IMR-90 (cell line): ENCODE data around the gene C7. TPM values are rescaled to one million over a fixed set of nuclear protein-coding genes. Genes with fewer than 3 reads are reported as not detected.
"Not testable (repeated sequence)": the region's sequence is repeated elsewhere in the genome, so short reads cannot be mapped to it uniquely, and the experiment has no call there.

Experiments used
- ATAC-seq: fragments of 200-7000 bp; cut with Tn5 transposase; 2 replicates; pipeline ENCODE4 v1.9.1; 2020; ENCODE audit warnings: low read depth, mild to moderate bottlenecking, moderate library complexity
- BruUV-seq: library from RNA; stranded (reverse); fragments of 400-500 nt; replicated peaks from 2 replicates; lab custom pipeline; 2021; lab: Mats Ljungman, UMichigan
- CTCF ChIA-PET: fragments of 300-600 bp; formaldehyde crosslinking; extraction: SDS; loops from one replicate; lab custom pipeline; 2021; ENCODE audit warnings: antibody characterized with exemption; lab: Yijun Ruan, JAX
- POLR2A ChIA-PET: fragments of 300-600 bp; sonication (Branson Sonifier 250); formaldehyde crosslinking; loops from one replicate; lab custom pipeline; 2022; ENCODE audit warnings: antibody characterized with exemption; ENCODE audit not compliant: unreplicated experiment; lab: Charles Lee
- DNase-seq: peaks from one replicate; pipeline ENCODE4 v3.0.0; 2013
- H2AFZ ChIP-seq: replicated peaks from 2 replicates; pipeline ENCODE3; 2013; ENCODE audit warnings: low read length, mild to moderate bottlenecking; ENCODE audit not compliant: poor library complexity
- H2AK5ac ChIP-seq: 2 replicates; pipeline ENCODE4 v1.6.1; 2013; ENCODE audit warnings: low read depth, low read length, inconsistent platforms
- H2AK9ac ChIP-seq: replicated peaks from 2 replicates; pipeline ENCODE3; 2013; ENCODE audit warnings: mild to moderate bottlenecking, low read depth, low read length, moderate library complexity; ENCODE audit not compliant: poor library complexity
- H2BK120ac ChIP-seq: 2 replicates; pipeline ENCODE4 v1.6.1; 2013; ENCODE audit warnings: low read depth, low read length, inconsistent platforms
- H2BK15ac ChIP-seq: 3 replicates; pipeline ENCODE4 v1.6.1; 2013; ENCODE audit warnings: low read depth, low read length, inconsistent platforms
- H2BK20ac ChIP-seq: 2 replicates; pipeline ENCODE4 v1.6.1; 2013; ENCODE audit warnings: low read depth, mild to moderate bottlenecking, inconsistent platforms, low read length, moderate library complexity
- H2BK5ac ChIP-seq: 2 replicates; pipeline ENCODE4 v1.6.1; 2013; ENCODE audit warnings: mild to moderate bottlenecking, low read depth, low read length, inconsistent platforms; ENCODE audit not compliant: poor library complexity, severe bottlenecking
- H3K14ac ChIP-seq: replicated peaks from 2 replicates; pipeline ENCODE4 v1.6.1; 2013; ENCODE audit warnings: low read depth, low read length, inconsistent platforms
- H3K18ac ChIP-seq: 2 replicates; pipeline ENCODE4 v1.6.1; 2013; ENCODE audit warnings: low read depth, low read length, control low read depth
- H3K23ac ChIP-seq: 2 replicates; pipeline ENCODE4 v1.6.1; 2013; ENCODE audit warnings: low read depth, low read length, inconsistent platforms
- H3K27ac ChIP-seq: 2 replicates; pipeline ENCODE4 v1.5.1; 2013; ENCODE audit warnings: mild to moderate bottlenecking, control low read depth, low read length; ENCODE audit not compliant: insufficient read depth
- H3K27me3 ChIP-seq: 2 replicates; pipeline ENCODE4 v1.6.1; 2013; ENCODE audit warnings: low read length; ENCODE audit not compliant: control insufficient read depth, insufficient read depth
- H3K36me3 ChIP-seq: 2 replicates; pipeline ENCODE4 v1.6.1; 2013; ENCODE audit warnings: low read length, mixed read lengths; ENCODE audit not compliant: control insufficient read depth, insufficient read depth
- H3K4ac ChIP-seq: 2 replicates; pipeline ENCODE4 v1.6.1; 2013; ENCODE audit warnings: low read depth, low read length, inconsistent platforms
- H3K4me1 ChIP-seq: 2 replicates; pipeline ENCODE4 v1.6.1; 2013; ENCODE audit warnings: low read length, mixed read lengths; ENCODE audit not compliant: control insufficient read depth, insufficient read depth
- H3K4me2 ChIP-seq: 2 replicates; pipeline ENCODE4 v1.6.1; 2013; ENCODE audit warnings: low read depth, mild to moderate bottlenecking, control low read depth, low read length, moderate library complexity
- H3K4me3 ChIP-seq: 2 replicates; pipeline ENCODE4 v1.5.1; 2013; ENCODE audit warnings: low read depth, mild to moderate bottlenecking, control low read depth, low read length, moderate library complexity; ENCODE audit not compliant: insufficient read depth
- H3K56ac ChIP-seq: 2 replicates; pipeline ENCODE4 v1.6.1; 2013; ENCODE audit warnings: low read length, inconsistent platforms; ENCODE audit not compliant: insufficient read depth; ENCODE audit errors: extremely low read depth
- H3K79me1 ChIP-seq, 2 experiments: 2 replicates each; pipeline ENCODE4 v1.6.1; 2013; ENCODE audit warnings: low read length in 2 of 2, inconsistent platforms in 1 of 2, low read depth in 1 of 2
- H3K9ac ChIP-seq: 2 replicates; pipeline ENCODE4 v1.6.1; 2013; ENCODE audit warnings: low read depth, low read length, control low read depth
- H3K9me1 ChIP-seq: 2 replicates; pipeline ENCODE4 v1.6.1; 2013; ENCODE audit warnings: low read length, inconsistent platforms; ENCODE audit not compliant: insufficient read depth
- H3K9me3 ChIP-seq: 2 replicates; pipeline ENCODE4 v1.6.1; 2013; ENCODE audit warnings: low read length; ENCODE audit not compliant: control insufficient read depth, insufficient read depth
- H4K20me1 ChIP-seq: 2 replicates; pipeline ENCODE4 v1.6.1; 2013; ENCODE audit warnings: low read length, inconsistent platforms; ENCODE audit not compliant: insufficient read depth
- H4K5ac ChIP-seq: 2 replicates; pipeline ENCODE4 v1.6.1; 2013; ENCODE audit warnings: mild to moderate bottlenecking, low read depth, low read length, control low read depth
- H4K8ac ChIP-seq, 2 experiments: 2 replicates each; pipeline ENCODE4 v1.6.1; 2013; ENCODE audit warnings: low read depth in 2 of 2, low read length in 2 of 2, control low read depth in 1 of 2, inconsistent platforms in 1 of 2
- H4K91ac ChIP-seq: 2 replicates; pipeline ENCODE4 v1.6.1; 2013; ENCODE audit warnings: low read depth, low read length, inconsistent platforms; ENCODE audit not compliant: insufficient read depth
- WGBS, 2 experiments: methylation state at CpG; one replicate each; pipeline versions ENCODE4 v1.1.5 to v1.1.7; 2013; ENCODE audit warnings: missing lambda C conversion rate in 2 of 2; ENCODE audit not compliant: insufficient read length in 1 of 2; ENCODE audit errors: extremely low coverage in 2 of 2; 5-methylcytosine and 5-hydroxymethylcytosine counted together
- dilution Hi-C: fragments of 300-500 bp; cut with HindIII; formaldehyde crosslinking; loops from one replicate; pipeline ENCODE4 v1.14.3; 2018; ENCODE audit warnings: low sequenced_read_pairs; ENCODE audit not compliant: unreplicated experiment
- in situ Hi-C: fragments of 300-500 bp; cut with MboI; formaldehyde crosslinking; loops from 3 replicates; pipeline ENCODE4 v1.14.3; 2019; ENCODE audit warnings: low sequenced_read_pairs, inconsistent platforms, mixed read lengths
- intact Hi-C: fragments of 100-400 bp; cut with micrococcal nuclease; formaldehyde crosslinking; loops from 2 replicates; pipeline ENCODE4 v1.10.0; 2022
- polyA plus RNA-seq, 3 experiments: library from polyadenylated mRNA; depleted of rRNA; stranded (reverse); fragments of >200 nt; gene quantifications; 2 replicates each; pipeline ENCODE4 v1.2.3, GENCODE V29; 2012; ENCODE audit warnings: low replicate concordance in 1 of 3
- total RNA-seq: library from RNA; depleted of rRNA; stranded (reverse); fragments of >200 nt; gene quantifications from 2 replicates; pipeline ENCODE4 v1.2.3, GENCODE V29; 2012

C7 gene
- total and polyA plus RNA-seq, 2 of the 4 experiments (the other 2 are of a cell fraction): 0.54 to 1.8 TPM

DNA sequence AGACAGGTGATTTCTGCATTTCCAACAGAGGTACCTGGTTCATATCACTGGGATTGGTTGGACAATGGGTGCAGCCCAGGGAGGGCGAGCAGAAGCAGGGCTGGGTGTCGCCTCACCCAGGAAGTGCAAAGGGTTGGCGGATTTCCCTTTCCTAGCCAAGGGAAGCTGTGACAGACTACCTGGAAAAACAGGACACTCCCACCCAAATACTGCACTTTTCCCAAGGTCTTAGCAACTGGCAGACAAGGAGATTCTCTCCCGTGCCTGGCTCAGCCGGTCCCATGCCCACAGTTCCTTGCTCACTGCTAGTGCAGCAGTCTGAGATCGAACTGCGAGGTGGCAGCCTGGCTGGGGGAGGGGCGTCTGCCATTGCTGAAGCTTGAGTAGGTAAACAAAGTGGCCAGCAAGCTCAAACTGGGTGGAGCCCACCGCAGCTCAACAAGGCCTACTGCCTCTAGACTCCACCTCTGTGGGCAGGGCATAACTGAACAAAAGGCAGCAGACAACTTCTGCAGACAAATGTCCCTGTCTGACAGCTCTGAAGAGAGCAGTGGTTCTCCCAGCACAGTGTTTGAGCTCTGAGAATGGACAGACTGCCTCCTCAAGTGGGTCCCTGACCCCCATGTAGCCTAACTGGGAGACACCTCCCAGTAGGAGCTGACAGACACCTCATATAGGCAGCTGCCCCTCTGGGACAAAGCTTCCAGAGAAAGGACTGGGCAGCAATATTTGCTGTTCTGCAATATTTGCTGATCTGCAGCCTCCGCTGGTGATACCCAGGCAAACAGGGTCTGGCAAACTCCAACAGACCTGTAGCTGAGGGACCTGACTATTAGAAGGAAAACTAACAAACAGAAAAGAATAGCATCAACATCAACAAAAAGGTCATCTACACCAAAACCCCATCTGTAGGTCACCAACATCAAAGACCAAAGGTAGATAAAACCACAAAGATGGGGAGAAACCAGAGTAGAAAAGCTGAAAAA lies 13.6 kb upstream of the C7 start:
- dilution Hi-C loops, H3K36me3 ChIP-seq, H4K8ac ChIP-seq, H3K4me2 ChIP-seq, H2BK5ac ChIP-seq, intact Hi-C loops, H2AK5ac ChIP-seq, H3K4me1 ChIP-seq, H2BK20ac ChIP-seq, H4K20me1 ChIP-seq, DNase-seq, H4K91ac ChIP-seq, in situ Hi-C loops, H3K4ac ChIP-seq, H3K27me3 ChIP-seq, H2AFZ ChIP-seq, BruUV-seq, ATAC-seq, H2BK120ac ChIP-seq, H3K18ac ChIP-seq, H2BK15ac ChIP-seq, H3K9me1 ChIP-seq, H2AK9ac ChIP-seq, H3K4me3 ChIP-seq, H3K27ac ChIP-seq, H4K5ac ChIP-seq, H3K14ac ChIP-seq, H3K9me3 ChIP-seq, H3K56ac ChIP-seq, POLR2A ChIA-PET, H3K23ac ChIP-seq, H3K9ac ChIP-seq, H3K79me1 ChIP-seq: not testable (repeated sequence)
- no CpG with 5 or more reads among the region's 10 CpGs for whole genome bisulfite sequencing, 2 experiments
- CTCF ChIA-PET: interaction anchor here (1.6 kb wide), 1 partner anchor 9 kb away, joined by 6 read pairs; no protein-coding TSS in a partner anchor
